CMK (cell line): Measurements from ENCODE around the gene HIVEP3.

Source experiments
- DNase-seq: peaks from one replicate; pipeline ENCODE4 v3.0.0-alpha.2; 2010; ENCODE audit warnings: low read depth

HIVEP3 gene

GRCh38 chr1:41920658-41921057, 1.9 kb upstream of the HIVEP3 start:
- no peak for DNase-seq

- DNase-seq = no peak
These were observed 1.2 kb upstream of the HIVEP3 start for GRCh38 chr1:41919764-41920397.

- DNase-seq = no peak
These were observed 409 bp upstream of the HIVEP3 start for GRCh38 chr1:41919131-41919530.

GRCh38 chr1:41917835-41918449, 780 bp downstream of the HIVEP3 start:
- DNase-seq = no peak

- DNase-seq = no peak
These were observed 1.6 kb downstream of the HIVEP3 start for GRCh38 chr1:41917076-41917475.

GRCh38 chr1:41915786-41916571, 2.7 kb downstream of the HIVEP3 start:
- no peak for DNase-seq

GRCh38 chr1:41914516-41914915, 4.2 kb downstream of the HIVEP3 start:
- no peak for DNase-seq

GRCh38 chr1:41913014-41913413, 5.7 kb downstream of the HIVEP3 start:
- DNase-seq = no peak

GRCh38 chr1:41908288-41908895, 10.3 kb downstream of the HIVEP3 start:
- no peak for DNase-seq

- no peak for DNase-seq
These were observed 11.3 kb downstream of the HIVEP3 start for GRCh38 chr1:41907446-41907845.

GRCh38 chr1:41906943-41907342, 11.8 kb downstream of the HIVEP3 start:
- DNase-seq = no peak

- DNase-seq = no peak
These were observed 13.5 kb downstream of the HIVEP3 start for GRCh38 chr1:41905093-41905675.

- no peak for DNase-seq
These were observed 16.1 kb downstream of the HIVEP3 start for GRCh38 chr1:41902664-41903063.

- DNase-seq = no peak
These were observed 16.6 kb downstream of the HIVEP3 start for GRCh38 chr1:41902159-41902577.

- DNase-seq = no peak
These were observed 17.2 kb downstream of the HIVEP3 start for GRCh38 chr1:41901551-41901950.

GRCh38 chr1:41900603-41901444, 17.9 kb downstream of the HIVEP3 start:
- DNase-seq = no peak

GRCh38 chr1:41898191-41898713, 20.5 kb downstream of the HIVEP3 start:
- no peak for DNase-seq

GRCh38 chr1:41895552-41895951, 23.2 kb downstream of the HIVEP3 start:
- no peak for DNase-seq

- DNase-seq = no peak
These were observed 23.8 kb downstream of the HIVEP3 start for GRCh38 chr1:41894808-41895483.

- DNase-seq = no peak
These were observed 24.5 kb downstream of the HIVEP3 start for GRCh38 chr1:41894101-41894807.
